Trophoblast cell (in vitro differentiated cells and primary cell): ENCODE results near the gene RIC3.
A peak's percentile ranks its signal among the peaks of the same experiment; 100 is the strongest.

ENCODE experiments used
- DNase-seq, 2 donors: peaks; one replicate each; pipeline ENCODE4 v3.0.0-alpha.2; 2016
- H2AFZ ChIP-seq: 2 replicates; pipeline ENCODE4 v1.6.1; 2013; ENCODE audit warnings: low read length, moderate library complexity, mild to moderate bottlenecking; ENCODE audit not compliant: insufficient read depth, poor library complexity
- H2AK5ac ChIP-seq: 2 replicates; pipeline ENCODE4 v1.6.1; 2013; ENCODE audit warnings: mild to moderate bottlenecking, low read length
- H2BK120ac ChIP-seq: 2 replicates; pipeline ENCODE4 v1.6.1; 2013; ENCODE audit warnings: low read length, mild to moderate bottlenecking, moderate library complexity; ENCODE audit not compliant: insufficient read depth, poor library complexity
- H2BK12ac ChIP-seq: 2 replicates; pipeline ENCODE4 v1.6.1; 2013; ENCODE audit warnings: mild to moderate bottlenecking, low read length, moderate library complexity
- H2BK5ac ChIP-seq: 2 replicates; pipeline ENCODE4 v1.6.1; 2013; ENCODE audit warnings: low read length, low read depth, moderate library complexity, mild to moderate bottlenecking; ENCODE audit not compliant: poor library complexity
- H3K14ac ChIP-seq: 2 replicates; pipeline ENCODE4 v1.6.1; 2013; ENCODE audit warnings: mild to moderate bottlenecking, low read length
- H3K18ac ChIP-seq: 2 replicates; pipeline ENCODE4 v1.6.1; 2013; ENCODE audit warnings: mild to moderate bottlenecking, low read length
- H3K23ac ChIP-seq: 2 replicates; pipeline ENCODE4 v1.6.1; 2013; ENCODE audit warnings: low read length
- H3K27ac ChIP-seq: 2 replicates; pipeline ENCODE4 v1.5.1; 2013; ENCODE audit warnings: low read depth, mild to moderate bottlenecking, inconsistent platforms, low read length, moderate library complexity
- H3K27me3 ChIP-seq: 2 replicates; pipeline ENCODE4 v1.6.1; 2013; ENCODE audit warnings: inconsistent platforms, mild to moderate bottlenecking, low read length, moderate library complexity; ENCODE audit not compliant: insufficient read depth
- H3K36me3 ChIP-seq, 2 experiments: 1 replicate in 1 of 2; 2 replicates in 1 of 2; pipeline ENCODE4 v1.6.1; 2013; ENCODE audit warnings: low read length in 2 of 2, mild to moderate bottlenecking in 2 of 2, moderate library complexity in 1 of 2; ENCODE audit not compliant: insufficient read depth in 2 of 2, control insufficient read depth in 1 of 2
- H3K4ac ChIP-seq: 2 replicates; pipeline ENCODE4 v1.6.1; 2013; ENCODE audit warnings: low read depth, mild to moderate bottlenecking, low read length, moderate library complexity
- H3K4me1 ChIP-seq, 2 experiments: 1 replicate in 1 of 2; 2 replicates in 1 of 2; pipeline ENCODE4 v1.6.1; 2013; ENCODE audit warnings: low read length in 2 of 2, mild to moderate bottlenecking in 2 of 2, moderate library complexity in 1 of 2; ENCODE audit not compliant: insufficient read depth in 2 of 2, control insufficient read depth in 1 of 2
- H3K4me2 ChIP-seq: 2 replicates; pipeline ENCODE4 v1.6.1; 2013; ENCODE audit warnings: inconsistent platforms, mild to moderate bottlenecking, low read length, moderate library complexity
- H3K4me3 ChIP-seq: 2 replicates; pipeline ENCODE4 v1.5.1; 2013; ENCODE audit warnings: mild to moderate bottlenecking, low read depth, low read length, inconsistent platforms
- H3K79me1 ChIP-seq: one replicate; pipeline ENCODE4 v1.6.1; 2013; ENCODE audit warnings: low read length
- H3K79me2 ChIP-seq: 2 replicates; pipeline ENCODE4 v1.6.1; 2013; ENCODE audit warnings: low read length, mild to moderate bottlenecking; ENCODE audit not compliant: control insufficient read depth, insufficient read depth, poor library complexity
- H3K9ac ChIP-seq: 2 replicates; pipeline ENCODE4 v1.6.1; 2013; ENCODE audit warnings: mild to moderate bottlenecking, low read length
- H3K9me3 ChIP-seq: 2 replicates; pipeline ENCODE4 v1.6.1; 2013; ENCODE audit warnings: low read depth, mild to moderate bottlenecking, control low read depth, inconsistent platforms, low read length; ENCODE audit not compliant: insufficient read depth
- H4K12ac ChIP-seq: 2 replicates; pipeline ENCODE4 v1.6.1; 2013; ENCODE audit warnings: low read depth, mild to moderate bottlenecking, low read length, moderate library complexity
- H4K8ac ChIP-seq: 2 replicates; pipeline ENCODE4 v1.6.1; 2013; ENCODE audit warnings: low read depth, mild to moderate bottlenecking, low read length, moderate library complexity
- H4K91ac ChIP-seq: one replicate; pipeline ENCODE4 v1.6.1; 2013; ENCODE audit warnings: low read depth, mild to moderate bottlenecking, low read length, moderate library complexity
- WGBS: extraction: QIAGEN DNeasy Blood & Tissue Kit; methylation state at CpG from one replicate; pipeline ENCODE4 v1.1.7; 2013; ENCODE audit warnings: missing lambda C conversion rate; ENCODE audit not compliant: insufficient read length, insufficient coverage; ENCODE audit errors: extremely low coverage; 5-methylcytosine and 5-hydroxymethylcytosine counted together

The RIC3 gene

GRCh38 chr11:8091721-8092120 is 77.1 kb downstream of the RIC3 start:
- Histone ChIP-seq H3K36me3 (peaks cover 8 to 10% of the 10 kb centered on the region in 2 experiments), H3K27ac (no peak overlapping the region), H3K79me1 (no peaks in the 10 kb centered on the region), H4K12ac (no peak overlapping the region), H4K8ac (no peak overlapping the region), H3K4me3 (no peak overlapping the region), H3K9ac (no peak overlapping the region), H3K23ac (no peak overlapping the region), H2AFZ (no peak overlapping the region), H3K4me2 (no peak overlapping the region), H2BK5ac (no peak overlapping the region), H3K79me2 (no peaks in the 10 kb centered on the region), H2AK5ac (no peak overlapping the region), H3K27me3 (no peaks in the 10 kb centered on the region), H3K14ac (no peak overlapping the region), H4K91ac (no peak overlapping the region), H3K4me1 (no peaks in the 10 kb centered on the region), H2BK12ac (no peak overlapping the region), H3K9me3 (no peaks in the 10 kb centered on the region), H2BK120ac (no peak overlapping the region), H3K18ac (no peak overlapping the region), H3K4ac (no peak overlapping the region)
- DNase-seq: no peak
- no CpG with 5 or more reads among the region's 5 CpGs for WGBS

GRCh38 chr11:8090756-8091155 is 78.1 kb downstream of the RIC3 start:
- H2BK5ac ChIP-seq: no peak overlapping the region
- no peaks in the 10 kb centered on the region for H3K4me1 ChIP-seq
- H2AFZ ChIP-seq: no peak overlapping the region
- H3K27me3 ChIP-seq: no peaks in the 10 kb centered on the region
- peak in 1 of 2 donors; percentile 39 for DNase-seq
- peaks cover 5 to 6% of the 10 kb centered on the region in 2 experiments for H3K36me3 ChIP-seq
- no peak overlapping the region for H3K18ac ChIP-seq
- no peak overlapping the region for H2AK5ac ChIP-seq
- no CpG with 5 or more reads among the region's 5 CpGs for WGBS
- H3K79me2 ChIP-seq: no peaks in the 10 kb centered on the region
- no peak overlapping the region for H2BK12ac ChIP-seq
- no peak overlapping the region for H3K4me2 ChIP-seq
- no peaks in the 10 kb centered on the region for H3K79me1 ChIP-seq
- no peak overlapping the region for H3K23ac ChIP-seq
- no peaks in the 10 kb centered on the region for H3K9me3 ChIP-seq
- H4K91ac ChIP-seq: no peak overlapping the region
- no peak overlapping the region for H4K8ac ChIP-seq
- H3K4ac ChIP-seq: no peak overlapping the region
- H3K14ac ChIP-seq: no peak overlapping the region
- no peak overlapping the region for H2BK120ac ChIP-seq
- no peak overlapping the region for H4K12ac ChIP-seq
- no peak overlapping the region for H3K9ac ChIP-seq
- H3K4me3 ChIP-seq: no peak overlapping the region
- H3K27ac ChIP-seq: no peak overlapping the region

- WGBS: no CpG with 5 or more reads among the region's 17 CpGs
- Histone ChIP-seq H3K36me3 (peaks cover 5 to 6% of the 10 kb centered on the region in 2 experiments), H3K9ac (no peak overlapping the region), H3K4ac (no peak overlapping the region), H3K4me1 (no peaks in the 10 kb centered on the region), H3K27me3 (no peaks in the 10 kb centered on the region), H3K79me1 (no peaks in the 10 kb centered on the region), H2BK12ac (no peak overlapping the region), H4K91ac (no peak overlapping the region), H4K8ac (no peak overlapping the region), H2AK5ac (no peak overlapping the region), H2BK120ac (no peak overlapping the region), H3K23ac (no peak overlapping the region), H3K27ac (no peak overlapping the region), H3K18ac (no peak overlapping the region), H4K12ac (no peak overlapping the region), H3K9me3 (no peaks in the 10 kb centered on the region), H3K14ac (no peak overlapping the region), H2AFZ (no peak overlapping the region), H3K4me3 (no peak overlapping the region), H3K79me2 (no peaks in the 10 kb centered on the region), H3K4me2 (no peak overlapping the region), H2BK5ac (no peak overlapping the region)
- no peak for DNase-seq
Observed at GRCh38 chr11:8089791-8090510, 78.9 kb downstream of the RIC3 start.

DNA sequence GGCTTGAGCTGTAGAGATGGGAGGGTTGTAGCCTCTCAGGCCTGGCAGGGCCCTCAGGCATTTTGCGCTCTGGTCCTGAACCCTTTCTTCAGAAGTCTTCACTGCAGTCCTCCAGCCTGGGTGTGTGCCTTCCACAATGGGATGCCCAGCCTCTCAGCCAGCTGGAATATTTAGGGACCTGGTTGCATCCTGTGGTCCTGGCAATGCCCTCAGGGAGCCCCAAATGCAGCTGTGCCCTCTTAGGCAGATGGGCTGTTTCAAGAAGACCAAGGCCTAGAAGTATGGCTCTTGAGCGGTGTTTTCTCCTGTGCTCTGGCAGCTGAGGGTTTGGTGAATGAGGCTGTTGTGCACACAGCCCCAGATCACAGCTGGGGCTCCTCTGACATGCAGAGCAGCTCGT is 81.1 kb downstream of the RIC3 start:
- Histone ChIP-seq H4K8ac (no peak overlapping the region), H4K12ac (no peak overlapping the region), H3K79me1 (peaks cover 2% of the 10 kb centered on the region), H2AFZ (no peak overlapping the region), H3K4me2 (no peak overlapping the region), H3K27me3 (no peaks in the 10 kb centered on the region), H3K36me3 (no peaks in the 10 kb centered on the region), H4K91ac (no peak overlapping the region), H3K18ac (no peak overlapping the region), H2BK12ac (no peak overlapping the region), H3K4me1 (peaks cover 5 to 9% of the 10 kb centered on the region in 2 experiments), H3K14ac (no peak overlapping the region), H3K27ac (no peak overlapping the region), H2BK120ac (no peak overlapping the region), H3K4me3 (no peak overlapping the region), H3K23ac (no peak overlapping the region), H3K4ac (no peak overlapping the region), H3K9ac (no peak overlapping the region), H3K9me3 (no peaks in the 10 kb centered on the region), H3K79me2 (no peaks in the 10 kb centered on the region), H2AK5ac (no peak overlapping the region), H2BK5ac (no peak overlapping the region)
- no CpG with 5 or more reads among the region's 3 CpGs for WGBS
- DNase-seq: no peak
